ENCODE results near the gene ST14.

- TF ChIP-seq REST (IDR thresholded peaks at IDR 0.05; ENCODE audit: insufficient replicate concordance, low read depth) (no peak), GABPA (IDR thresholded peaks at IDR 0.05; ENCODE audit: low read depth) (no peak), POLR2AphosphoS5 (IDR thresholded peaks at IDR 0.05; ENCODE audit: low read depth) (no peak), SPI1 (IDR thresholded peaks at IDR 0.05; ENCODE audit: borderline replicate concordance, low read depth) (no peak)
- TF ChIP-seq, protein P1, sequence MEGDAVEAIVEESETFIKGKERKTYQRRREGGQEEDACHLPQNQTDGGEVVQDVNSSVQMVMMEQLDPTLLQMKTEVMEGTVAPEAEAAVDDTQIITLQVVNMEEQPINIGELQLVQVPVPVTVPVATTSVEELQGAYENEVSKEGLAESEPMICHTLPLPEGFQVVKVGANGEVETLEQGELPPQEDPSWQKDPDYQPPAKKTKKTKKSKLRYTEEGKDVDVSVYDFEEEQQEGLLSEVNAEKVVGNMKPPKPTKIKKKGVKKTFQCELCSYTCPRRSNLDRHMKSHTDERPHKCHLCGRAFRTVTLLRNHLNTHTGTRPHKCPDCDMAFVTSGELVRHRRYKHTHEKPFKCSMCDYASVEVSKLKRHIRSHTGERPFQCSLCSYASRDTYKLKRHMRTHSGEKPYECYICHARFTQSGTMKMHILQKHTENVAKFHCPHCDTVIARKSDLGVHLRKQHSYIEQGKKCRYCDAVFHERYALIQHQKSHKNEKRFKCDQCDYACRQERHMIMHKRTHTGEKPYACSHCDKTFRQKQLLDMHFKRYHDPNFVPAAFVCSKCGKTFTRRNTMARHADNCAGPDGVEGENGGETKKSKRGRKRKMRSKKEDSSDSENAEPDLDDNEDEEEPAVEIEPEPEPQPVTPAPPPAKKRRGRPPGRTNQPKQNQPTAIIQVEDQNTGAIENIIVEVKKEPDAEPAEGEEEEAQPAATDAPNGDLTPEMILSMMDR (IDR thresholded peaks at IDR 0.05; ENCODE audit: insufficient read depth, low read length): no peak
Observed at GRCh38 chr11:130178441-130179339, 19.1 kb downstream of the ST14 start.
